GM19193 (cell line): Measurements from ENCODE around the gene DCAF8.

Experiments used
- POLR2A ChIP-seq: IDR thresholded peaks from 4 replicates; pipeline ENCODE4 v1.6.1; 2011; ENCODE audit not compliant: insufficient read depth, insufficient read length; ENCODE audit errors: extremely low read depth

The DCAF8 gene

GRCh38 chr1:160188341-160188740 lies 74.0 kb downstream of the DCAF8 start:
- TF ChIP-seq POLR2A = no peak

GRCh38 chr1:160187407-160187806 lies 74.9 kb downstream of the DCAF8 start:
- no peak for TF ChIP-seq POLR2A

GRCh38 chr1:160186729-160187128 lies 75.6 kb downstream of the DCAF8 start:
- TF ChIP-seq POLR2A = no peak

GRCh38 chr1:160186246-160186645 lies 76.1 kb downstream of the DCAF8 start:
- TF ChIP-seq POLR2A = no peak

GRCh38 chr1:160179336-160179735 lies 83.0 kb downstream of the DCAF8 start:
- TF ChIP-seq POLR2A = no peak

- TF ChIP-seq POLR2A = no peak
These were observed 83.6 kb downstream of the DCAF8 start for GRCh38 chr1:160178731-160179130.

- no peak for TF ChIP-seq POLR2A
These were observed 84.7 kb downstream of the DCAF8 start for GRCh38 chr1:160177667-160178066.

- TF ChIP-seq POLR2A = no peak
These were observed 85.1 kb downstream of the DCAF8 start for GRCh38 chr1:160177231-160177630.

- no peak for TF ChIP-seq POLR2A
These were observed 90.4 kb downstream of the DCAF8 start for GRCh38 chr1:160171980-160172379.

GRCh38 chr1:160171354-160171753 lies 91.0 kb downstream of the DCAF8 start:
- TF ChIP-seq POLR2A = no peak

- no peak for TF ChIP-seq POLR2A
These were observed 92.6 kb downstream of the DCAF8 start for GRCh38 chr1:160169553-160170399.

- TF ChIP-seq POLR2A = no peak
These were observed 93.6 kb downstream of the DCAF8 start for GRCh38 chr1:160168609-160169369.

GRCh38 chr1:160168016-160168415 lies 94.3 kb downstream of the DCAF8 start:
- no peak for TF ChIP-seq POLR2A

- no peak for TF ChIP-seq POLR2A
These were observed 94.8 kb downstream of the DCAF8 start for GRCh38 chr1:160167580-160167979.

- no peak for TF ChIP-seq POLR2A
These were observed 95.3 kb downstream of the DCAF8 start for GRCh38 chr1:160167056-160167455.
